Prostate gland (tissue), 2 donors: Measurements from ENCODE around the gene TSPYL1.

ENCODE experiments used
- CTCF ChIP-seq, 4 experiments: fragments of 200-600 bp in 2 of 4; fragments of 450-650 bp in 2 of 4; sonication (generic) in 2 of 4; IDR thresholded peaks; 1 replicate in 3 of 4; 2 replicates in 1 of 4; pipeline ENCODE4 v1.5.1; 2016 to 2019; ENCODE audit warnings: antibody characterized with exemption in 4 of 4, mild to moderate bottlenecking in 2 of 4, moderate library complexity in 2 of 4
- POLR2A ChIP-seq: fragments of 450-650 bp; IDR thresholded peaks from one replicate; pipeline ENCODE4 v1.6.1; 2016; ENCODE audit warnings: antibody characterized with exemption, mild to moderate bottlenecking
- POLR2AphosphoS5 ChIP-seq: sonication (generic); formaldehyde crosslinking; IDR thresholded peaks from one replicate; pipeline ENCODE4 v1.6.1; 2017; ENCODE audit warnings: antibody characterized with exemption

DNA sequence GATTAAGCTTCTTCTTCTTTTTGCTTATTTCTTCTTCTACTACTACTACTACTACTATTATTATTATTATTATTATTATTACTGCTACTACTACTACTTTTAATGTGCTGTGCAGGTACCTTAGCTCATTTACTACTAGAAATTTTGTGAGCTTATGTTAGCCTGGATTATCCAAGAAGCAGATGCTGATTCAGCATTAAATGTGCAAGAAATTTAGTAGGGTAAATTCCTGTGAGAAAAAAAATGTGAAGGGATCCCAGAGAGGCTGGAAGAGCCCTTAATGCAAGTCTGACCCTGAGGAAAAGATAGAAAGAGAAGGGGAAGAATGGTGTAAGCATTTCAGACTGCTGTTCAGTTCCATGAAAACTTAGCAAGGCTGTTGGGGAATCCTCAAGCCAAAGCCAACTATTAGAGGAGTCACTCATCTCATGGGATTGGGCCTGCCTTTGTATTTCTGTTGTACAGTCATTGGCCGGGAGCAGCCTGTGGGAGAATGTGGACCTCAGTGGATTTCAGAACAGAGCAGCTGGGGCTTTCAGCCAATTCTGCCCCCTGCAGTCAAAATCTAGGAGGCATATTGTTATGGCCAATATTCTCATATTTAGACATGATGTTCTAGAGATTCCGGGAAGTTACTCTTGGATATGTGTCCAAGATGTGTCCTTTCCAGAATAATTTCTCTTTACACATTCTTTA lies 37.2 kb upstream of the TSPYL1 start:
- TF ChIP-seq CTCF (IDR thresholded peaks at IDR 0.05) (no peak), POLR2AphosphoS5 (no peak), POLR2A (no peak)
